GM12801 (cell line): ENCODE results near the gene ROR1.

Experiments used
- CTCF ChIP-seq: IDR thresholded peaks from one replicate; pipeline ENCODE4 v1.5.1; 2011; ENCODE audit warnings: control low read depth; ENCODE audit not compliant: insufficient read length; ENCODE audit errors: extremely low read depth

The ROR1 gene

GRCh38 chr1:63748046-63748580, 25.7 kb upstream of the ROR1 start:
- TF ChIP-seq CTCF = no peak

GRCh38 chr1:63748641-63749040, 25.2 kb upstream of the ROR1 start:
- no peak for TF ChIP-seq CTCF

DNA sequence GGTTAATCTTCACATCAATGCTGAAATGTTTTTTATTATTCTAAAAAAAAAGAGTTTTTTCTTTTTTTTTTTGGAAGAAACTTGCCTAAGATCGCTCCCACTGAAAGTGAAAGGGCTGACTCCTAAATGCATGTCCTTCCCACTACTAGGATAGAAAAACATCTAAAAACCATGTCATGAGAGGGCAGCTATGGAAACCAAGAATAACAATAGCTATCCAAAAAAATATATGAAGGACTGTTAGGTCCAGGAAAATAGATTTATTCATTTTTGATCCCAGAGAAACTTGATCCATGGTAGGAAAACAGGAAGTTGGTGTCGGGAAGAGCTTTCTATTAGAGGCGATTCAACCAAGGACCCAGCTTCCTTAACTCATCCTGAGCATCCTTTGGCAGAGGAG, 23.1 kb upstream of the ROR1 start:
- no peak for TF ChIP-seq CTCF

GRCh38 chr1:63752176-63752575, 21.6 kb upstream of the ROR1 start:
- TF ChIP-seq CTCF = no peak

- TF ChIP-seq CTCF = no peak
Measured at GRCh38 chr1:63753591-63753990, 20.2 kb upstream of the ROR1 start.

- no peak for TF ChIP-seq CTCF
Measured at GRCh38 chr1:63756839-63757238, 17.0 kb upstream of the ROR1 start.

DNA sequence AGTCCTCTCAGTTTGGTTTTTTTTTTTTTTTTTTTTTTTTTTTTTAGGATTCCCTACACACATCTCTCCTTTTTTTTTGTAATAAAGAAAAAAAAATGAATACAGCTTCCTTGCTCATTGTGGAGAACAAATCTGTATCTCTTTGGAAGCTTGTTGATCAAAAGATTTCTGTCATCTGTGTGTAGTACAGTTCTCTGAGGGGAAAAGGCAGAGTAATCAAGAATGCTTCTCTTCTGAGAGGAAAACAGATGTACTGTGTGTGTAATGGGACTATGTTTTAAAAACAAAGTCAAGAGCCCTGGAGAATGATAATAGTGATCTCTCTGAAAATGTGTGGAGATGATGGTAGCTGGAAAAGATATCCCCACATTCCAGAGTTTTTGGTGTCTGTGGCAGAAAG, 16.5 kb upstream of the ROR1 start:
- TF ChIP-seq CTCF = no peak

DNA sequence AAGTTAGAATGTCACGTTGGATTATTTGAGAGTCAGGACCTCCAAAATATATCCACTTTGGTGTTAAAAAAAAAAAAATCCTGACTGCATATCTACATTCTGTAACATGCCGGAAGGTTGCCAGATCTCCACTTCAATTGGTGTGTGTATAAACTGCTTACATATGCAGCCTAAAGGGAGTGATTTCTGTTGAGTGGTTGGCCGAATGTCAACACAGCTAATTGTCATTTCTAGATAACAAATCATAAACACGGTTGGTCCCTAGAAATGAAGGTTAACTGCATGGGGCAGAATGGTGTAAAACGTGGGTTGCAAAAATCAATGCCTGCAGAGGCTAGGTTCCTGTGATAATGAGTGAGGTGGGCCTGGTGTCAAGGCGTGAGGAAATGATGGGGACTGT, 15.0 kb upstream of the ROR1 start:
- no peak for TF ChIP-seq CTCF
